ENCODE measurements around the gene SRL.
A peak's percentile ranks its signal among the peaks of the same experiment; 100 is the strongest.
"Not testable (repeated sequence)": the region's sequence is repeated elsewhere in the genome, so short reads cannot be mapped to it uniquely, and the experiment has no call there.

Gene SRL

GRCh38 chr16:4257646-4258556, 16.0 kb upstream of the SRL start:
- no peak for DNase-seq

DNA sequence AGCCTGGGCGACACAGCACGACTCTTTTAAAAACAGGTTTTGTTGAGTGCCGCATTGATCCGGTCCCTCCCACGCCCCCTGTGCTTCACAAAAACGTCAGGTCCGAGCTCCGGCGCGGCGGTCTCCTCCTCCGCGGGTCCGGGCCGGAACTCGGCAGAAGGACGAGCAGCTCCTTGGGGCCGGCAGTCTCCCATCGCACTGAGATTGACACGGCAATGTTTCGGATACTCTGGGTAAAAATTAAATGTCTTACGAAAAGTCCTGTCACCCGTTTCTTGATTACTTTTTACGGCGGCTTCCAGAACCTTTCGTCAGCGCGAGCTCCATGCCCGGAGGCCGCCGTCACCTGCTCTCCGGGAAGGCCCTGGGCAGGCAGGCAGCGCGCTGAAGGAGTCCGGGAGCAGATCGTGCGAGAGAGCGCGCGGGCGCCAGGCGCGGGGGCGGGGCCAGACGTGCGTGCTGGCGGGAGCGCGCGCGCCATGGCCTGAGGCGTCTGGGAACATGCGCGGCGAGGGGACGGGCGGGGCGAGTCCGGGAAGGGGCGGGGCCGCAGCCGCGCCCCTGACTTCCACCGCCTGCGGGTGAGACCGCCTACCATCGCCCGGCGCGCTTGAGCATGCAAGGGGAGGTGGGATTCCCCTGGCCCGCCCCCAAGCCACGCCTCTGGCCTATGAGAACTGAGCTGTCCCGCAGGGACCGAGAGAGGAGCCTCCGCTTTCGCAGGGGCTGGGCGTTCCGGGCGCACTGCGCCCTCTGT, 11.7 kb upstream of the SRL start:
- peak; percentile 97 for DNase-seq

- not testable (repeated sequence) for DNase-seq
Measured at GRCh38 chr16:4253012-4253393, 11.1 kb upstream of the SRL start.

DNA sequence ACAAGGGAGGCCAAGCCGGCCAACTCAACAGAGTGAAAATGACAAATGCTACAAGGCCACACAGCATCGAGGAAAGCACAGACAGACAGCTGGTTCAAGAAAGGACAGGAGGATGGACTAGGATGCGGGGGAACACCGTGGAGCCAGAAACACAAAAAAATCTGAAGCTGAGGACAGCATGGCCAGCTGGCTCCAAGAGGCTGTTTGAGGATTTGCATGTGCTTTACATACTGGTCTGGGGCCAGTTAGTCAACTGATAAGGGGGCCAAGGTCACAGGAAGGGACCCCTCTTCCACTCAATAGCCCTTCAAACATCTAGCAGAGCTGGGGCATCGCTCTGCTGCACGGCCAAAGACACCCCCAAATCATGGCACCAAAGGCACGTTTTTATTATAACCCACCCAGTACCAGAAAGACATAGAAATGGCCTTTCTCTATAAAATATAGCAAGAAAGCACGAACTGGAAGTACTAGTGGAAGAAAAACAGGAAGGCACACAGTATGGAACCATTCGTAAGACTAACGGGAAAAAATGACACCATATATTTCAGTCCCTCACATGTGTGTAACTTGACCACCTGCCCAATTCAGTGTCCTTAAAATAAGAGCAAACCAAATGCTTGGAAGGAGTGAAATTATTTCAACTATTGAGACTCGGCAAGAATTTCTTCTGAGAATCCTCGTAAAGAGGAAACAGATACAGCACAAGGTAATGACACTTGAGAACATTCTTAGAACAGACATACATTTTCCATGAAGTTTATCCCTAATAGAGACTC, 7.8 kb upstream of the SRL start:
- DNase-seq: no peak

GRCh38 chr16:4247460-4247784, 5.5 kb upstream of the SRL start:
- DNase-seq: no peak

DNA sequence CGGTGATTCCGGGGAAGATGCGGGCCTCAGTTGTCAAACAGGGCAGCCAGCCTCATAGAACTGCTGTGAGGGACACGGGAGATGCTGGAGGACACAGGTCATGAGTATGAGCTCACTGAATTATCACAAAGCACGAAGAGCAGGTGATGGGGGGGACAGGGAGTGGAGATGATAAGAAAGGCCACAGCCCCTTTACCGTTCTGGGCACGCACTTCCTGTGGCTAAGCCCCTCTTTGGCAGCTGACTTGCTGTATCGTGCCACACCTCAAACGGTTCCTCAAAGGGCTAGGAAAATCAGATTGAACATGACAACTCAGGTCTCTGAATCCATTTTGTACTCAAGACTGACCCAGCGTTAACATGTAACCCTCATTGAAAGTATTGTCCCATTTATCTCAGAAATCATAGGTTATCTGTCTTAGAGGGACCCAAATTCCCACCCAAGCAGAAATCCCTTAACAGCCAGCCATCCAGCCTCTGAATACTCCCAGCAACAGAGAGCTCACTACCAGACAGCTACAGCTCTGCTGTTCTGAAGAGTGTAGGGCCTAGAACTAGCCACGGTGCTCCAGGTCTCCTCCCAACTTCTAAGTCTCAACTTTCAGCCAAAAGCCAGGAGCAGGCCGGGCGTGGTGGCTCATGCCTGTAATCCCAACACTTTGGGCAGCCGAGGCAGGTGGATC, 5.0 kb upstream of the SRL start:
- no peak for DNase-seq

- no peak for DNase-seq
Measured at GRCh38 chr16:4245077-4245791, 3.4 kb upstream of the SRL start.

DNA sequence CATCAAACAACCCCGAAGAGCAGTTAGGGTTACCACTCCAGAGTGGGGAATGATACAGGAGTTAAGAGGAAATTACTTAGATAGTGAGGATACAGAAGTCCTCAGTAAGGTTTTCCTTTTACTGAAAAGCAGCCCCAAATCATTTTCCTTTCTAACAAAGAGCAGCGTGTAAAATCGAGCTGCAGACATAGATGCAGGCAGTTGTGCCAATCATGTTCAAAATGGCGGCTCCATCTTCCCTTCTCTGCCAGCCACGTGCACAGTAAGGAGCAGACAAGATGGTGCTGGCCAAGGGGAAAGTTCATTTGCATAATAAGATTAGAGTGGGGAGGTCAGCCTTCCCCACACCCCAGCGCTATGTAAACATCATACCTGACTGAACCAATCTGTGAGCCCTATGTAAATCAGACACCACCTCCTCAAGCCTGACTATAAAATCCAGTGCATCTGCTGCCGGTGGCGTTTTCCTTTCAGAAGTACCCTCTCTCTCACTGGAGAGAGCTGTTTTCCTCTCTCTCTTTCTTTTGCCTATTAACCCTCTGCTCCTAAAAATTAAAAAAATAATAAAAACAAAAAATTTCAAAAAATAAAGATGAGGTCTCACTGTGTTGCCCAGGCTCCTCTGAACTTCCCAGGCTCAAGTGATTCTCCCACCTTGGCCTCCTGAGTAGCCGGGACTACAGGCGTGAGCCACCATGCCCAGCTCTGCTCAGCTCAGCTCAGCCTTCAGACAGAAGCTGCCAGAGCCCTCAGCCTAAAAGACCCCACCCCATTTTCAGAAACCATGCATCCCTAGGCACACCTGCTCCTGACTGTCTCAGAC, 2.6 kb upstream of the SRL start:
- no peak for DNase-seq

DNA sequence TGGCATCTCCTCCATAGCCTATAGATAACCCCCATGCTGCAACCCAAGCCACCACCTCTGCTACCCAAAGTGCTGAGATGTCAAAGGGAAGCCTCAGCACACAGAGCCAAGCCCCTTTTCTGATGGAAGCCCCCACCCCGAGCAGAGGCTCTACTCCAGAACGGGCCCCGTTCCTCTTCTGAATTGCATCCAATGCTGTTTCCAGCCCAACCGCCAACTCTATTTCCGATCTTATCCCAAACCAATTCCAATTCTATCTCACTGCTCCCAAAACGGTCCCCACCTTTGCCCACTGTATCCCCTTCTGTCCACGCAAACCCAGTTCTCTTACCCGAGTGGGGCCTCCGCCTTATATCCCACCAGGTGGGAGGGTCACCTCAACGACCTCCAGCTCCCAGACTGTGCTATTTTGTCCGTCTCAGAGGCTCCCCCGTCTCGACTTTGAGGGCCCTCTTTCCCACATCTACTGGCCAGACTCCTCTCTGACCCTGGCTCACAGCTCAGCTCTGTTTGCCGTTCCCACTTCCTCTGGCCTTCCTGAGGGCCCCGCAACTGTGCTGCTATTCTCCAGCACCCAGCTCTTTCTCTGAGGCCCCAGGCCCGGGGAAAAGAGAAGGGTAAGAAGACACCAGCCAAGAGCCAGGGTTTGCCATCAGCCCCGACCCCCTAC, 487 bp downstream of the SRL start:
- no peak for DNase-seq

- no peak for DNase-seq
Measured at GRCh38 chr16:4240624-4241023, 1.3 kb downstream of the SRL start.

DNA sequence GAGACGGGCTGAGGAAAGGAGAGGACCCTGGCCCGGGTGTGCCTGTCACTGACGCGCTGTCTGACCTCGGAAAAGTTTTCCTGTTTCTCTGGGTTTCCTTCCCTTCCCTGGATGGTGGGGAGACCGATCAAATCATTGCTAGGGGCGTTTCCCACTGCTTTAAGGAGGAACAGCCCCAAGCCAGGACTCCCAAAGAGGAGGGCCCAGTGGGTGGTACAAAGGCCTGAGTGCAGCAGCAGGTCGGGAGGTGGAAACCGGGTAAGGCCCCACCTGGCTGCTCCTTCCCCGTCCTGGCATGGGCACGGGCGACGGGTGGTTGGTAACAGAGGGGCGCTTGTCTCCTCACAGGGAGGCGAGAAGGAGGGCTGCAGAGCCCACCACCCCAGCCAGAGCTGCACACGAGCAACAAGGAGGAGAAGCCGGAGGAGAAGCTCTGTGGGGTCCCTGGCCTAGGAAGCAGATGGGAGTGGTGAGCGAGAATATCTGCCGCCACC, 2.2 kb downstream of the SRL start:
- no peak for DNase-seq

- DNase-seq: no peak
Measured at GRCh38 chr16:4239020-4239419, 2.9 kb downstream of the SRL start.

- no peak for DNase-seq
Measured at GRCh38 chr16:4233431-4233830, 8.4 kb downstream of the SRL start.

- no peak for DNase-seq
Measured at GRCh38 chr16:4232541-4233386, 9.1 kb downstream of the SRL start.

- no peak for DNase-seq
Measured at GRCh38 chr16:4231886-4232285, 10.0 kb downstream of the SRL start.

DNA sequence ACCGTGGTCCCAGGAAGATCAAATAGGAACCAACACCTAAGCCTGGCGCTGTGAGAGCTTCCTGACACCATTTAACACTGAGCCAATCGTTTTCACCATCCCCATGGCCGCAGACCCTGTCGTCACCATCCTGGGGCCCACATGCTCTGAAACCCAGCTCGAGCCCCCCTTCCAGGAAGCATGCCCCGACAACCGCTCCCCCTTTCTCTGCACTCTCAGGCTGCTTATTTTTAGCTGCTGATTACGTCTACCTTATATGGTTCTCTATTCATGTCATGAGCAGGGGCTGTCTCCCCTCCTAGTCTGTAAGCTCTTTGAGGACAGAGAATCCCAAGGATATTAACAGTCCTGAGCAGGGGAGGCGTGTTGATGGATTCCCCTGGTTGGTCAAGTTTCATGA, 10.5 kb downstream of the SRL start:
- DNase-seq: no peak

DNA sequence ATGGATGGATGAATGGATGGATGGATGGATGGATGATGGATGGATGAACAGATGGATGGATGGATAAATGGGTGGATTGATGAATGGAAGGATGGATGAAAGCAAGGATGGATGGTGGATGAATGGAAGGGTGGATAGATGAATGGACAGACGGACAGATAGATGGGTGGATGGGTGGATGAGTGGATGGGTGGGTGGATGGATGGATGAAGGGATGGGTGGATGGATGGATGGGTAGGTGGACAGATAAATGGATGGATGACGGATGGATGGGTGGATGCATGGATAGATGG, 14.9 kb downstream of the SRL start:
- no peak for DNase-seq

DNA sequence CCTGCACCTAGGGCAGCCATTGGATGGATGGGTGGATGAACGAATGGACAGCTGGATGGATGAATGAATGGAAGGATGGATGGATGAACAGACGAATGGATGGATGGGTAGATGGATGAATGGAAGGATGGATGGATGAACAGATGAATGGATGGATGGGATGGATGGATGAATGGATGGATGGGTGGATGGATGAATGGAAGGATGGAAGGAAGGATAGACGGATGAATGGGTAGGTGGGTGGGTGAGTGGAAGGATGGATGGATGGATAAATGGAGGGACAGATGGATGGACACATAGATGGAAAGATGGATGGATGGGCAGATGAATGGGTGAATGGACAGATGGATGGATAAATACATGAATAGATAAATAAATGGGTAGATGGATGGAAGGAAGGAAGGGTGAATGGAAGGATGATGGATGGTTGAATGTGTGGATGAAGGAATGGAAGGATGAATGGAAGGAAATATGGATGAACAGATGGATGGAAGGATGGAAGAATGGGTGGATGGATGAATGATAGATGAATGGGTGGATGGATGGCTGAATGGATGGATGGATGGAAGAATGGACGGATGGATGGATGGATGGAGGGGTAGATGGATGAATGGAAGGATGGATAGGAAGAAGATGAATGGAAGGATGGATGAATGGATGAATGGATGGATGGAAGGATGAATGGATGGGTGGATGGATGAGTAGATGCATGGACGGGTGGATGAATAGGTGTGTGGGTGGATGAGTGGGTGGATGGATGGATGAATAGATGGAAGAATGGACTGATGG, 15.4 kb downstream of the SRL start:
- no peak for DNase-seq

DNA sequence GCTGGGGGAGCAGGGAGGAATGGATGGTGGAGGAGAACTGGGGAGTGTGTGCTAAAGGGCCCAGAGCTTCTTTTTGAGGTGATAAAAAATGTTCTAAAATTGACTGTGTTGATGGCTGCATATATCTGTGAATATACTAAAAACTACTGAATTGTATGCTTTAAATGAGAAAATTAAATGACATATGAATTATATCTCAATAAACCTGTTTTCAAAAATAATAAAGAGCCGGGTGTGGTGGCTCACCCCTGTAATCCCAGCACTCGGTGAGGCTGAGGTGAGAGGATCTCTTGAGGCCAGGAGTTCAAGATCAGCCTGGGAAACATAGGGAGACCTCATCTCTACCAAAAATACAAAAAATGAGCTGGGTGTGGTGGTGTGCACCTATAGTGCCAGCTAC, 16.8 kb downstream of the SRL start:
- no peak for DNase-seq
